Neuronal stem cell (in vitro differentiated cells): ENCODE measurements around the gene SEC31B. TPM values are rescaled to one million over a fixed set of nuclear protein-coding genes. Genes with fewer than 3 reads are reported as not detected.
A peak's percentile ranks its signal among the peaks of the same experiment; 100 is the strongest.

Experiments
- DNase-seq: peaks from one replicate; pipeline ENCODE4 v3.0.0-alpha.2; 2013; ENCODE audit warnings: low spot score
- H2AFZ ChIP-seq: one replicate; pipeline ENCODE4 v1.6.1; 2013; ENCODE audit warnings: mild to moderate bottlenecking, low read length, inconsistent platforms
- H2AK5ac ChIP-seq: 2 replicates; pipeline ENCODE4 v1.6.1; 2013; ENCODE audit warnings: low read depth, mild to moderate bottlenecking, inconsistent platforms, low read length, moderate library complexity, mixed read lengths
- H2BK120ac ChIP-seq: 2 replicates; pipeline ENCODE4 v1.6.1; 2013; ENCODE audit warnings: low read depth, mild to moderate bottlenecking, inconsistent platforms, low read length, moderate library complexity, mixed read lengths
- H2BK12ac ChIP-seq: one replicate; pipeline ENCODE4 v1.6.1; 2013; ENCODE audit warnings: low read length, inconsistent platforms
- H2BK15ac ChIP-seq: 2 replicates; pipeline ENCODE4 v1.6.1; 2013; ENCODE audit warnings: mild to moderate bottlenecking, low read length, inconsistent platforms, mixed read lengths
- H2BK5ac ChIP-seq: one replicate; pipeline ENCODE4 v1.6.1; 2013; ENCODE audit warnings: inconsistent platforms, mild to moderate bottlenecking, low read length, moderate library complexity
- H3K14ac ChIP-seq: one replicate; pipeline ENCODE4 v1.6.1; 2013; ENCODE audit warnings: low read length, inconsistent platforms
- H3K18ac ChIP-seq: 2 replicates; pipeline ENCODE4 v1.6.1; 2013; ENCODE audit warnings: low read length, inconsistent platforms
- H3K23ac ChIP-seq: 2 replicates; pipeline ENCODE4 v1.6.1; 2013; ENCODE audit warnings: low read depth, mild to moderate bottlenecking, mixed read lengths, low read length, inconsistent platforms; ENCODE audit not compliant: poor library complexity
- H3K27ac ChIP-seq: replicated peaks from 3 replicates; pipeline ENCODE4 v1.5.1; 2013; ENCODE audit warnings: low read length, inconsistent platforms
- H3K27me3 ChIP-seq, 3 experiments: 2 replicates each; pipeline ENCODE4 v1.6.1; 2013; ENCODE audit warnings: low read length in 3 of 3, mild to moderate bottlenecking in 2 of 3, inconsistent platforms in 1 of 3, low read depth in 1 of 3, mixed read lengths in 1 of 3, moderate library complexity in 1 of 3; ENCODE audit not compliant: control insufficient read depth in 3 of 3, insufficient read depth in 3 of 3
- H3K36me3 ChIP-seq, 2 donors: replicated peaks in 1 of 2; 2 replicates each; pipeline ENCODE4 v1.6.1; 2013; ENCODE audit warnings: low read length in 2 of 2; ENCODE audit not compliant: control insufficient read depth in 2 of 2, insufficient read depth in 2 of 2
- H3K4ac ChIP-seq: 2 replicates; pipeline ENCODE4 v1.6.1; 2013; ENCODE audit warnings: inconsistent platforms, mild to moderate bottlenecking, low read length, moderate library complexity
- H3K4me1 ChIP-seq, 2 donors: 1 replicate in 1 of 2; 2 replicates in 1 of 2; pipeline ENCODE4 v1.6.1; 2013; ENCODE audit warnings: low read length in 2 of 2, low read depth in 1 of 2; ENCODE audit not compliant: control insufficient read depth in 2 of 2, insufficient read depth in 1 of 2
- H3K4me2 ChIP-seq: one replicate; pipeline ENCODE4 v1.6.1; 2013; ENCODE audit warnings: mild to moderate bottlenecking, low read length, inconsistent platforms; ENCODE audit not compliant: insufficient read depth, poor library complexity, severe bottlenecking
- H3K4me3 ChIP-seq, 2 donors: 2 replicates each; pipeline ENCODE4 v1.5.1; 2013; ENCODE audit warnings: low read length in 2 of 2, mild to moderate bottlenecking in 2 of 2, inconsistent platforms in 1 of 2, moderate library complexity in 1 of 2
- H3K79me1 ChIP-seq: one replicate; pipeline ENCODE4 v1.6.1; 2013; ENCODE audit warnings: low read depth, mild to moderate bottlenecking, inconsistent platforms, low read length, moderate library complexity
- H3K9ac ChIP-seq: one replicate; pipeline ENCODE4 v1.6.1; 2013; ENCODE audit warnings: mild to moderate bottlenecking, low read depth, low read length, inconsistent platforms; ENCODE audit not compliant: poor library complexity
- H3K9me3 ChIP-seq, 2 donors: replicated peaks in 1 of 2; 2 replicates each; pipeline versions ENCODE3 to v1.6.1; 2013; ENCODE audit warnings: low read length in 2 of 2, mild to moderate bottlenecking in 2 of 2, inconsistent platforms in 1 of 2, low read depth in 1 of 2, mixed read lengths in 1 of 2, moderate library complexity in 1 of 2; ENCODE audit not compliant: control insufficient read depth in 2 of 2, insufficient read depth in 1 of 2
- H4K8ac ChIP-seq: one replicate; pipeline ENCODE4 v1.6.1; 2013; ENCODE audit warnings: low read depth, mild to moderate bottlenecking, inconsistent platforms, low read length, moderate library complexity
- H4K91ac ChIP-seq: one replicate; pipeline ENCODE4 v1.6.1; 2013; ENCODE audit warnings: low read length, low read depth, mild to moderate bottlenecking, inconsistent platforms; ENCODE audit not compliant: poor library complexity
- WGBS, 2 donors: extraction: QIAGEN DNeasy Blood & Tissue Kit; methylation state at CpG; one replicate each; pipeline ENCODE4 v1.1.7; 2013; ENCODE audit warnings: missing lambda C conversion rate in 2 of 2, mixed read lengths in 1 of 2; ENCODE audit not compliant: insufficient read length in 2 of 2, insufficient replicate concordance in 1 of 2; ENCODE audit errors: extremely low coverage in 2 of 2; 5-methylcytosine and 5-hydroxymethylcytosine counted together
- polyA plus RNA-seq, 2 experiments: library from polyadenylated mRNA; stranded (reverse); fragments of 200-250 nt; gene quantifications; one replicate each; pipeline ENCODE4 v1.2.3, GENCODE V29; 2013

SEC31B gene
- polyA plus RNA-seq (2013, experiment 1 of 2): 7.7 TPM
- polyA plus RNA-seq (2013, experiment 2 of 2): 7.6 TPM

GRCh38 chr10:100519311-100520051 is at the start of gene SEC31B:
TSS of gene SEC31B (minus strand) at chr10:100519861. CDS start at chr10:100516952, 2,909 bp downstream.
- Histone ChIP-seq H3K9ac (peak within 1 kb of the TSS; percentile 87), H3K4me2 (peak within 1 kb of the TSS; percentile 94), H4K91ac (no peak within 1 kb of the TSS), H2BK120ac (no peak within 1 kb of the TSS), H2BK12ac (no peak within 1 kb of the TSS), H3K79me1 (no peaks in the 10 kb centered on the region), H2BK15ac (no peak within 1 kb of the TSS), H3K4me3 (peak within 1 kb of the TSS; percentile 53 to 78), H2BK5ac (no peak within 1 kb of the TSS), H3K14ac (no peak within 1 kb of the TSS), H3K36me3 (peaks cover 4 to 33% of the 10 kb centered on the region in 2 donors), H3K4me1 (no peaks in the 10 kb centered on the region), H3K4ac (no peak within 1 kb of the TSS), H3K23ac (peak within 1 kb of the TSS; percentile 13), H2AFZ (peak within 1 kb of the TSS; percentile 93), H3K18ac (peak within 1 kb of the TSS; percentile 54), H3K27me3 (peaks cover 0 to 13% (median 0%) of the 10 kb centered on the region in 3 experiments), H3K27ac (no peak within 1 kb of the TSS), H2AK5ac (no peak within 1 kb of the TSS), H3K9me3 (no peaks in the 10 kb centered on the region), H4K8ac (no peak within 1 kb of the TSS)
- peak; percentile 54 for DNase-seq
- WGBS, 2 donors: no CpG with 5 or more reads among the region's 72 CpGs

GRCh38 chr10:100568912-100569311 is 49.3 kb upstream of the SEC31B start:
- Histone ChIP-seq H3K4me2 (no peak overlapping the region), H2BK15ac (no peak overlapping the region), H3K18ac (no peak overlapping the region), H2AFZ (no peak overlapping the region), H3K14ac (no peak overlapping the region), H3K9ac (no peak overlapping the region), H2BK120ac (no peak overlapping the region), H2AK5ac (no peak overlapping the region), H3K23ac (no peak overlapping the region), H3K4me3 (no peak overlapping the region), H2BK12ac (no peak overlapping the region), H4K91ac (no peak overlapping the region), H3K27me3 (peaks cover 0 to 18% (median 11%) of the 10 kb centered on the region in 3 experiments), H2BK5ac (no peak overlapping the region), H3K27ac (no peak overlapping the region), H3K36me3 (no peaks in the 10 kb centered on the region), H3K9me3 (no peaks in the 10 kb centered on the region), H3K4ac (no peak overlapping the region), H3K4me1 (peaks cover 9 to 13% of the 10 kb centered on the region in 2 donors), H3K79me1 (no peaks in the 10 kb centered on the region), H4K8ac (no peak overlapping the region)
- WGBS, 2 donors: no CpG with 5 or more reads among the region's 3 CpGs
- no peak for DNase-seq

GRCh38 chr10:100567826-100568225 is 48.2 kb upstream of the SEC31B start:
- no peaks in the 10 kb centered on the region for H3K9me3 ChIP-seq
- no peaks in the 10 kb centered on the region for H3K79me1 ChIP-seq
- no peak for DNase-seq
- no peak overlapping the region for H3K18ac ChIP-seq
- H3K4ac ChIP-seq: no peak overlapping the region
- H2BK15ac ChIP-seq: no peak overlapping the region
- no peak overlapping the region for H3K9ac ChIP-seq
- peaks cover 0 to 11% (median 10%) of the 10 kb centered on the region in 3 experiments for H3K27me3 ChIP-seq
- H2AK5ac ChIP-seq: no peak overlapping the region
- H3K23ac ChIP-seq: no peak overlapping the region
- no peak overlapping the region for H2BK5ac ChIP-seq
- no peak overlapping the region for H2BK120ac ChIP-seq
- no peak overlapping the region for H3K4me2 ChIP-seq
- no peaks in the 10 kb centered on the region for H3K36me3 ChIP-seq
- no CpG with 5 or more reads among the region's 6 CpGs for WGBS, 2 donors
- peaks cover 9 to 13% of the 10 kb centered on the region in 2 donors for H3K4me1 ChIP-seq
- peak overlapping the region; percentile 3 for H2AFZ ChIP-seq
- no peak overlapping the region for H3K27ac ChIP-seq
- no peak overlapping the region for H3K14ac ChIP-seq
- H3K4me3 ChIP-seq: no peak overlapping the region
- no peak overlapping the region for H4K91ac ChIP-seq
- H2BK12ac ChIP-seq: no peak overlapping the region
- H4K8ac ChIP-seq: no peak overlapping the region

- Histone ChIP-seq H4K8ac (no peak overlapping the region), H3K9me3 (no peaks in the 10 kb centered on the region), H4K91ac (no peak overlapping the region), H2BK15ac (no peak overlapping the region), H3K27ac (no peak overlapping the region), H3K23ac (no peak overlapping the region), H2BK5ac (no peak overlapping the region), H3K4me2 (no peak overlapping the region), H3K18ac (no peak overlapping the region), H2BK120ac (no peak overlapping the region), H3K9ac (no peak overlapping the region), H2BK12ac (no peak overlapping the region), H3K27me3 (peaks cover 0 to 11% (median 10%) of the 10 kb centered on the region in 3 experiments), H3K79me1 (no peaks in the 10 kb centered on the region), H3K4me1 (peaks cover 9 to 13% of the 10 kb centered on the region in 2 donors), H3K4ac (no peak overlapping the region), H3K4me3 (no peak overlapping the region), H2AK5ac (no peak overlapping the region), H3K14ac (no peak overlapping the region), H2AFZ (no peak overlapping the region), H3K36me3 (no peaks in the 10 kb centered on the region)
- DNase-seq: no peak
- no CpG with 5 or more reads among the region's 11 CpGs for WGBS, 2 donors
Observed at GRCh38 chr10:100567249-100567648, 47.6 kb upstream of the SEC31B start.
